Bronchial epithelial cell (primary cell): Measurements from ENCODE around the gene IRX1. TPM values are rescaled to one million over a fixed set of nuclear protein-coding genes. Genes with fewer than 3 reads are reported as not detected.

Experiments used
- DNase-seq: peaks from one replicate; pipeline ENCODE4 v3.0.0-alpha.2; 2010; ENCODE audit warnings: low read depth
- FAIRE-seq: peaks from 2 replicates; lab custom pipeline; 2011; peaks lifted over from hg19 to GRCh38; lab: Jason Lieb, UNC
- H3K27me3 ChIP-seq: 2 replicates; pipeline ENCODE4 v1.5.1; 2011; ENCODE audit warnings: low read length; ENCODE audit not compliant: control insufficient read depth, insufficient read depth
- H3K36me3 ChIP-seq: 2 replicates; pipeline ENCODE4 v1.5.1; 2011; ENCODE audit warnings: low read length; ENCODE audit not compliant: control insufficient read depth, insufficient read depth
- H3K4me3 ChIP-seq: 2 replicates; pipeline ENCODE4 v1.5.1; 2011; ENCODE audit warnings: mild to moderate bottlenecking, low read depth, low read length, control low read depth
- CTCF ChIP-seq: IDR thresholded peaks from 2 replicates; pipeline ENCODE4 v1.5.1; 2011; ENCODE audit warnings: mild to moderate bottlenecking, moderate library complexity, low read length, control low read depth, inconsistent platforms; ENCODE audit not compliant: insufficient read depth, severe bottlenecking
- total RNA-seq: library from RNA; depleted of rRNA; stranded (reverse); fragments of >200 nt; gene quantifications from 2 replicates; pipeline ENCODE4 v1.2.1, GENCODE V29; 2014

The IRX1 gene
- total RNA-seq, 1 donor from 2014 or later: 15.3 TPM

- Histone ChIP-seq H3K36me3 (no peaks in the 10 kb centered on the region), H3K27me3 (no peaks in the 10 kb centered on the region), H3K4me3 (no peak overlapping the region)
- FAIRE-seq (no peak), DNase-seq (no peak)
- TF ChIP-seq CTCF: no peak
Observed at GRCh38 chr5:3650868-3651267, 55.2 kb downstream of the IRX1 start.
